Midbrain (tissue), 1 donor: ENCODE measurements around the gene FMN1.

Experiments used
- DNase-seq: peaks from one replicate; lab custom pipeline; 2025; lab: John Stamatoyannopoulos, UW

The FMN1 gene, protein sequence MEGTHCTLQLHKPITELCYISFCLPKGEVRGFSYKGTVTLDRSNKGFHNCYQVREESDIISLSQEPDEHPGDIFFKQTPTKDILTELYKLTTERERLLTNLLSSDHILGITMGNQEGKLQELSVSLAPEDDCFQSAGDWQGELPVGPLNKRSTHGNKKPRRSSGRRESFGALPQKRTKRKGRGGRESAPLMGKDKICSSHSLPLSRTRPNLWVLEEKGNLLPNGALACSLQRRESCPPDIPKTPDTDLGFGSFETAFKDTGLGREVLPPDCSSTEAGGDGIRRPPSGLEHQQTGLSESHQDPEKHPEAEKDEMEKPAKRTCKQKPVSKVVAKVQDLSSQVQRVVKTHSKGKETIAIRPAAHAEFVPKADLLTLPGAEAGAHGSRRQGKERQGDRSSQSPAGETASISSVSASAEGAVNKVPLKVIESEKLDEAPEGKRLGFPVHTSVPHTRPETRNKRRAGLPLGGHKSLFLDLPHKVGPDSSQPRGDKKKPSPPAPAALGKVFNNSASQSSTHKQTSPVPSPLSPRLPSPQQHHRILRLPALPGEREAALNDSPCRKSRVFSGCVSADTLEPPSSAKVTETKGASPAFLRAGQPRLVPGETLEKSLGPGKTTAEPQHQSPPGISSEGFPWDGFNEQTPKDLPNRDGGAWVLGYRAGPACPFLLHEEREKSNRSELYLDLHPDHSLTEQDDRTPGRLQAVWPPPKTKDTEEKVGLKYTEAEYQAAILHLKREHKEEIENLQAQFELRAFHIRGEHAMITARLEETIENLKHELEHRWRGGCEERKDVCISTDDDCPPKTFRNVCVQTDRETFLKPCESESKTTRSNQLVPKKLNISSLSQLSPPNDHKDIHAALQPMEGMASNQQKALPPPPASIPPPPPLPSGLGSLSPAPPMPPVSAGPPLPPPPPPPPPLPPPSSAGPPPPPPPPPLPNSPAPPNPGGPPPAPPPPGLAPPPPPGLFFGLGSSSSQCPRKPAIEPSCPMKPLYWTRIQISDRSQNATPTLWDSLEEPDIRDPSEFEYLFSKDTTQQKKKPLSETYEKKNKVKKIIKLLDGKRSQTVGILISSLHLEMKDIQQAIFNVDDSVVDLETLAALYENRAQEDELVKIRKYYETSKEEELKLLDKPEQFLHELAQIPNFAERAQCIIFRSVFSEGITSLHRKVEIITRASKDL (N-terminal part only)

DNA sequence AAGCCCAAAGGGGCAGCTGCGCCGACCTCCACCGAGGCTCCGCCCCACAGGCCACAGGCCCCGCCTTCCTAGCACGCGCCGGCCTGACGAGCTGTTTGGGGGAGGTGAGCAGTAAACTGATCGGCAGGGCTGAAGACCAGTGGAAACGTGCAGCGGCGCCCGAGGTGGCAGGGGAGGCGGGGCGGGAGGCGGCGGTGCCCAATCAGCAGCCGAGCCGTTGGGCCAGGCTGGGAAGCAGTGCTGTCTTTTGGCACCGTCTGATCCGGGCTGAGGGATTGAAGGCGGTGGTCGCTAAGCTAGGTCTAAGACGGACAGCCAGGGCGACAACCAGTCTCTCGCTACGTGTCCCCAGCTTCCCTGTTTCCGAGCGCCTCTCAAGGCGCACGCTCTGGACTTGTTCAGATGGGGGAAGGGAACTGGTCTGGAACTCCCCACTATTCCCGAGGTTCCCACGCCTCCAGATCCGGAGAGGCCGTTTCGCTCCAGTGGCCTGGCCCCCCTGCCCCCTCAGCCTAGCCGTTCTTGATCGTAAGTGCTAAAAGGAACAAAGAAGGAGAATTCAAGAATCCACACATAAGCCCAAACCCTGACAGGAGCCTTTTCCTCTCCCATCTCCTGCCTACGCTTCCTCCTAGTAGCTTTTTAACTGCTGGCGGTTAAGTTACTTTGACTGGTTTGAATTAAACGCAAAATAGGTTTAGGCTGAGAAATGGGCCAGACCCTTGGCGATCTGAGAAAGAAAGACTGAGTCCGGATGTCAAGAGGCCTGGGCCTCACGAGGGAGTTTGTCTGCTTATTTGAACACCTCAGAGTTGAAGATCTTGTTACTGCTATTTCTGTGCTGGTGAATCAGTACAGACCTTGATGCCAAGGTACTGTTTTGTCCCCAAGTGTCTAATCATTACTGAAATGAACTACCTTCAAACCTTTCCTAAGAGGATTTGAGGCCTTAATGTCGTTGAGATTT, at the start of gene FMN1:
Gene FMN1, minus strand, starts transcription at position 11 of the 967 bp plus-strand sequence. CDS start 39,800 bp downstream, outside the sequence.
- DNase-seq, result peak; percentile 96

DNA sequence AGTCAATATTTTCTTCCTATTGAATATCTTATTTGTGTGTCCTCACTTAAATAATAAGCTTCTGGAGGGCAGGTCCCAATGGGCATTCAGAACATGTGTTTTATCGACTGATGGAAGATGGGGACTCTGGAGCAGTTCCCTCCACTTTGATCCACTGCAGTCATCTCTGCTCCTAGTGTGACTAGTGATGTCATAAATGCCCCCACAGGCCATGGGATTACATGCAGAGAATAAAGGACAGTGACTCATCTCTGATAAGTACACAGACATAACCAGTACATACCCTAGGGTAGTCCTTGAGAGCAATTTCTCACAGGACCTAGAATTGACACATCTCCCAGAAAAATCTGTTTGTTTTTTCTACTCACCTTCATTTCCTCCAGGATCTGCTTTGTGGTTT, 49.4 kb upstream of the FMN1 start:
- DNase-seq, result no peak

DNA sequence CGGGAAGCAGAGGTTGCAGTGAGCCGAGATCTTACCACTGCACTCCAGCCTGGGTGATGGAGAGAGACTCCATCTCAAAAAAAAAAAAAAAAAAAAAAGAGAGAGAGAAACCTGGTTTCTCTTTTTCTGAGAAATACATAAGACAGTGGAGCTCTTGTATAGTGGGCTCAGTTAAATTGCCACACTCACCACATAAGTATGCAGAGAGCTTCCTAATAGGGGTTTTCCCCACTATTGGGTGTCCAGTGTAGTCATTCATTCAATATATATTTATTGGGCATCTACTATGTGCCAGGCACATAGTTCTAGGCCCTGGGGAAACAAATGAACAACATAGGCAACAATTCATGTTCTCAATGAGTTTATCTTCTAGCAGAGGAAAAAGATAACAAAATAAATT, 48.9 kb upstream of the FMN1 start:
- DNase-seq, result no peak

DNA sequence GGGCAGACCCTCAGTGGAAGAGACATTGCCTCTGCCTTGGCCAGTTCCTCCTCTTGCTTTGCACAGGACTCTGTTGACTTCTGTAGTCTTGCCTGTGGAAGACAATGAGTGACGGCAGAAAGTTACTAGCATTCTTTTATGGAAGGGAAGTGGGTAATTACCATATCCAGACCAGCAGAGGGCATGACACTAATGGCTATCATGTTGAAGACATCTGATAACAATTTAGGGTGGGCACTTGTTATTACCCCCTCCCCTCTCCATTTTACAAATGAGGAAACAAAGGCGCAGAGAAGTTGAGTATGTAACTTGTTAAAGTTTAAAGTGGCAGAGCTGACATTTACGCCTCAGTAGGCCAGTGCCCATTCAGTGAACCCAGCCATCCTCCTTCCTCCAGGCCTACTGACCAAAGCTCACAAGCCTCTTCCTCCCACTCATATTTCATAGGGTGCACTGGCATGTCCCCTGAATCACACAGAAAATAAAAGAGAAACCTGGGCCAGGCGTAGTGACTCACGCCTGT, 48.2 kb upstream of the FMN1 start:
- no peak for DNase-seq

DNA sequence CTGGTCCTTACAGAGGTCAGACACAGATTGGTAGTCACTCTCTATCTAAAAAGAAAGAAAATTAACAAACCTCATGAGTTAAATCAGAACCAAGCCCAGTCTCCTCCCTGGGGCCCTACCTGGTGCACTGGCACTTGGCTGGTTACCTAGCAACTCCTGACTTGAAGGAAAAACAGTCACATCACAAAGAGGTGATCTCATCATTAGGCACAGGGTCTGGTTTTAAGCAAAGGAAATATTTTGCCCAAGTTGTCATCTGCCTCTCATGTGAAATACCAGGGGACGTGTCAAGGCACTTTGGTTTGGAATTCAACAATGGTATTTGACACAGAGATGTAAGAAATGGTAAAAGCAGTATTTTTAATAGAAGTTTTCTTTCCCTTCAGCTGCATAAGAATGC, 47.7 kb upstream of the FMN1 start:
- DNase-seq, result no peak

DNA sequence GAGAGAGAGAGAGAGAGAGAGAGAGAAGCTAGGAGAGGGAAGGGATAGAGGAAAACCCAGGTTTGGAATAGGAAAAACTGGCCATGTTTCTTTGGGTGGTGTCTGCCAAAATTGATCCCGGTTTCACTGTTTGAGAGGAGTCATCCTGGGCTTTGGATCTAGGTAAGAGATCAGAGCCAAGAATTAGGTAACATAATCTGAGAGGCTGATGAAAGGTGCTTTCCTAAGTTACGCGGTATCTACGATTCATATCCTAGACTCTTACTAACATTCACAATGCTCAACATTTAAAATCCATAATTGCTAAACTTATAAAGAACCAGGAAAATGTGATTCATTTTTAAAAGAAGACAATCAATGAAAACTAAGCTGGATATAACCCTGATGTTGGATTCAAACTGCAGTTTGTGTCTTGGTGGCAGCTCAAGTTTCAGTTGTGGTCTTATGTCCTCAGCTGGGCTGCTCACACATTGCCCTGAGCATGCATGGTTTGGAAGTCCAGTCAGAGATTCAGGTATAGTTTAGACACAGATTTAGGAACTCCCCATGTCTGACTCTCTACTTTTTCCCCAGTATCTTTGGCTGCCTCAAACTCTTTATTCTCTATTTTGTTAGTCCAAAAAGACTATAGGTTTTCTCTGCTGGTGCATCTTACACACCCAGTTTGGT, 42.5 kb upstream of the FMN1 start:
- no peak for DNase-seq

DNA sequence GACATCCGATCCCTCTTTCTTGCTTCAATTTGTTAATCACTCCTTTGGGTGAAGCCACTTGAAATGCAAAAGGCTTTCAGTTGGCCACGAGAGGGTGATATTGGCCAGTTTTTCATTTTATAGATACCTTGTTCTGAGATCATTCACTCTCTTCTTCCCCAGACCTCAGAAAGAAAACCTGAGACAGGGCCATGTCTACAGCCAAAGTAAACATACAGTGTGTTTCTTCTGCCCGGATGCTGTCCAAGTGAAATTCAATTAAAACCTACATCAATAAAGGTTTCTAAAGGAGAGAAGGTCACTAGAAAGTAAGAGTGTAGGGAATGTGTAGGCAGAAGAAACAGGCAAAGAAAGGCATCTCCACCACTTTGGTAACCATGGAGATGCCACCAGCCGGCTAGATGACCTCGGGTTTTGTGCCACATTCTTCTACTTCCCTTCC, 39.5 kb upstream of the FMN1 start:
- DNase-seq, result peak; percentile 45

DNA sequence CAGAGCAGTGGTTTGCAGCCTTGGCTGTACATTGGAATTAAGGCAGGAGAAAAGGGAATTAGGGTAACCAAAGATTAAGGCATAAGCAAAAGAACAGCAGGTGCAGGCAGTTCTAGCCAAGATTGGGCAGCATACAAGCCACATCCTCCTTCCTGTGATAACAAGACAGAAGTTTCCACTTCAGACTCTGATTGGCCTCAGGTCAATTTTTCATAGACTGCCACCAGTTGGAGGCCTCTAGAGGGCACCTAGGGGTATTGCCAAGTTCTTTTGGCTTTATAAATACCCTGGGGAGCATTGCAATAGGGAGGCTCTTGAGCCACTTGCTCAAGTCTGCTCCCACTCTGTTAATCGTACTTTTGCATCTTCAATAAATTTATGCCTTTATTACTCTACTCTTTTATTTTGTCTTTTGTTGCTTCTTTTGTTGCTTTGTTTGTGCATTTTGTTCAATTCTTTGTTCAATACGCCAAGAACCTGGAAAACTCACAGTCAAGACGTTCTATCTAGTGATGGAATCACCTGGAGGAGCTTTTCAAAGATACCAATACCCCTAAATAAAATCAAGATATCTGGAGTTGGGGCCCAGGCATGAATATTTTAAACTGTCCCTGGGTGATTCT, 32.2 kb upstream of the FMN1 start:
- no peak for DNase-seq

DNA sequence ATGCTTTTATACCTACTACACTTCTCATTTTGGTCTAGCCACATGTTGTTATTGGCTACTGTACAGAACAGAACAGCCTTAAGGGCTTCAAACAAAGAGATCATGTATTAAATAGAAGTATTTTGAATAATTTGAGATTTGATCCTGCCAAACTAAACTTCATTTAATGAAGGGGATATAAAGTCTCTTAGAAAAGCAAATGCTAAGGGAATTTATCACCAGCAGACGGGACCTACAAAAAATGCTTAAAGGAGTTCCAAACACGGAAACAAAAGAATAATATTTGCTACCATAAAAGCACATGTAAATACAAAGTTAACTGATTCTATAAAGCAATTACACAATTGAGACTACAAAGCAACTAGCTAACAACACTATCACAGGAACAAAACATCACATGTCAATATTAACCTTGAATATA, 23.6 kb upstream of the FMN1 start:
- no peak for DNase-seq

DNA sequence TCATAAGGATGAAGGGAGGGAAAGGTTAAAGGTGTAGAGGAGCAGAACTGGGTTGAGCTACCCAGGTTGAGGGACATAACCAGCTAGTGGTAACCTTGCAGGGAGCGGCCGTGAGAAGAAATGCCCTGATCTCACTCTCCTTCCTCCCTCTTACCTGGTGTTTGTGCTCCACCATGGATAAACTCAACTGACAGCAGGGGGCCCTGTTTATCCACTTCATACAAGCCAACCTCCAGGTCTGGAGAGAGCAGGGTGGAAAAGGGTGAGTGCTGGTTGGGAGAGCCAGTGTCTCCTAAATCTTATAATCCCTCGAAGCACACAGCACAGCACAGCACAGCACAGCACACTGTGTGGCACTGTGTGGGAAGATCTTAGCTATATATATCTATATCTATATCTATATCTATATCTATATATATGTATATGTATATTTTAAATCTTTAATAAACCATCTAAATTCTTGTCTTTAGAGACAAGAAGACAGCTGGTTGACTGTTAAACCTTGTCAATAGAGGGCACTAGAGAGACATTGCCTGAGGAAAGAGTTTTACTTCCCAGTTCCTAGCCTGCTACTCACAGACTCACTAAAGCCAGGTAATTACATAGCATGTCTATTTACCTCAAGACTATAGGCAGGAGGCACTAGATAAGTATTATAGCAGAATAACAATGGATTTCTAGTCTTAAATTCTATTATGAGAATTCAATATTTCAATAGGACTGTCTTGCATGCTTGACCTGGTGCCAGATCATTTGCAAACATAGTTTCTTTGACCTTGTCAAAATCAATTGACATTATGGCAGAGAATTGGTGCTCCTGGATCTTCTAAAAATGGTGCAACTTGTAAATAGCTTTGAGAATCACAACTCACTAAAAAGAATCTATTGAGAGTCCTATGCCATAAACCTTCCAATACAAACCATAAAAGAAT, 21.7 kb upstream of the FMN1 start:
- no peak for DNase-seq

DNA sequence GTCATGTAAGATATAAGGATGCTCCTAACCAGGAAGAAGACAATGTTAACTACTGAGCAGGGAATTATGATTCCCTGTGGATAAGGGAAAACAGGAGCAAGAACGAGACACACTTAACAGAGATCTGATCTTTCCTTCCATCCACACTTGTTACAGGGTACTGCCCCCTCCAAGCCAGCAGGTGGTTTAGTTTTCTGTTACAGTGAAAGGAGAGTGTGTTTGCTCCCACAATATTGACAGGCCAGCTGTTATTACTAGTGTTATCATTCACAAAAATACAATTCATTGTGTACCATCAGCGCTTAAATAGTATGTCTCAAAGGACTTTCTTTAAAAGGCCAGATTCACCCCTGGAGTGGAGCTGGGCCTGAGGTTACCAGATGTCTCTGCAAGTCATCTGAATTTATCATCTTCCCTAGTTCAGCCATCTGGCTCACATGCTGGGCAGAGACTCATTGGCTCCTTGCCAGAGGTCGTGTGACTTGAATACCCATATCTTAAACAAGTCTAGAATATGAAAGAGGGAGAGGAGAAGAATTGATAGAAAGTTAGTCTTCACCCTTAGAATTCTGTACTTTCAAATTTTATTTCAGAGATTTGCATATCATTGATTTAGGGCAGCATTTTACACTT, 16.8 kb upstream of the FMN1 start:
- DNase-seq, result no peak

DNA sequence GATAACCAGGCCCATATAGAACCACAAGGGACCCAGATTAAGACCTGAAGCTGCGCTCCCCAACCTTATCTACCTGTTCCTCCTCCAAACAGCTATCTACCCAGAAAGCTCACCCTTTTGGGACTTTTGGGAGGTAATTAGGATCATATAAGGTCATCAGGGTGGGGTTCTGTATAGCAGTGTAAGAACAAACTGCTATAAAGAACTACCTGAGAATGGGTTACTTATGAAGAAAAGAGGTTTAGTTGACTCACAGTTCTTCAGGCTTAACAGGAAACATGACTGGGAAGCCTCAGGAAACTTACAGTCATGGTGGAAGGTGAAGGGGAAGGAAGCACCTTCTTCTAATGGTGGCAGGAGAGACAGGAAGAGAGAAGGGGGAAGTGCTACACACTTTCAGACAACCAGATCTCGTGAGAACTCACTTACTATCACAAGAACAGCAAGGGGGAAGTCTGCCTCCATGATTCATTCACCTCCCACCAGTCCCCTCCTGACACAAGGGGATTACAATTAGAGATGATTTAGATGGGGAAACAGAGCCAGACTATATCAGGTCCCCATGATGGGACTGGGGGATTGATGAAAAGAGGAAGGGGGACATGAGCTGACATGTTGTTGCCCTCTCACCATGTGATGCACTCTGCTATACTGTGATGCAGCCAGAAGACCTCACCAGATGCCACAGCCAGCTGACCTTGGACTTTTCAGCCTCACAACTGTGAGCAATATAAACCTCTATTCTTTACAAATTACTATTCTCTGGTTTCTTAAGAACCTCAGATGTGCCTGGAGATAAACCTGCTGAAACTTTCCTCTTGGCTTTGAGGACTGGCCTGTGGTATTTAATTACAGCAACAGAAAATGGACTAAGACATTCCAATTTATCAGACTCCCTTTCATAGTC, 15.3 kb upstream of the FMN1 start:
- DNase-seq, result no peak

DNA sequence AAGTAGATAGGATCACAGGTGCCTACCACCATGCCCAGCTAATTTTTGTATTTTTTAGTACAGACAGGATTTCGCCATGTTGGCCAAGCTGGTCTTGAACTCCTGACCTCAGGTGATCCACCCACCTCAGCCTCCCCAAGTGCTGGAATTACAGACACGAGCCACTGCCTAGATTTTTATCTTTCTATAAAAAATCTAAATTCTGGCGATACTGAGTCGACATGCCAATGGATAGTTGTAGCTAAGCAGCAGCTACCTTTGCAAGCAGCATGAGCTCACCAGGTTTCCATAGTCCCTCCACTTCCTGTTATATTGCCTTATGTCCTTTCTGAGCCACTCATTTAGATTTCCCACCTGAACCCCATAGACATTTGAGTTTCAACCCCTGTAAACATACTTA, 13.1 kb upstream of the FMN1 start:
- no peak for DNase-seq

DNA sequence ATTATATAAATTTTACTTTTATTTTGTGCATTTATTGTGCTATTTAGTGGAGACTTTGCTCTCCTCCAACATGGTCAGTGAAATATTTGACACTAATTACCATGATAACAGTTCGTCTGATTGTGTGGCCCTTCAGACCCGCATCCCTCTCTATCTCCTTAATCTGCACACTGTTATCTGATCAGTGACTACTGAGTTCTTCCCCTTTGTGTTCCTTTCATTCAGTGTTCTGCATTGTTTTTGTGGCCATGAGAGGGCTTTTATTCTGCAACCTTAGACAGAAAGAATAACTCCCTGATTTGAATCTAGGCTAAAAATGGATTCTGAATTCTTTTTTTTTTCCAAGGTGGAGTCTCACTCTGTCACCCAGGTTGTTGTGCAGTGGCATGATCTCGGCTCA, 11.9 kb upstream of the FMN1 start:
- DNase-seq, result no peak

DNA sequence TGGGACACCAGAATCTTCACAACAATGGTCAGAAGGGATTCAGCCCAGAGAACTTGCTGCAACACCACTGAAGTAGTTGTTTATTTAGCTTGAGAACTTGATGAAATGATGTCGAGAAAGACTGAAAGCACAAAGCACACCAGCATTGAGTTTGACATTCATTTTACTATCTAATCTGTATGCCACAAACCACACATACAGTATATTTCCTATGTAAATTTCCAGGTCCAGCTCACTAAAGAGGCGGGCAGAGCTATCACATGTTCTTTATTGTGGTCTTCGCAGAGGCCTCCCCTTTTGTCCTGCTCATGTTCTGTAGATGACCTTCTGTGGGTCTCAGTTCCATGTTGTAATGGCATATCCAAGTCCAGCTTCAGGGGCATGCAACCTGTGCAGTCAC, 10.4 kb upstream of the FMN1 start:
- no peak for DNase-seq

DNA sequence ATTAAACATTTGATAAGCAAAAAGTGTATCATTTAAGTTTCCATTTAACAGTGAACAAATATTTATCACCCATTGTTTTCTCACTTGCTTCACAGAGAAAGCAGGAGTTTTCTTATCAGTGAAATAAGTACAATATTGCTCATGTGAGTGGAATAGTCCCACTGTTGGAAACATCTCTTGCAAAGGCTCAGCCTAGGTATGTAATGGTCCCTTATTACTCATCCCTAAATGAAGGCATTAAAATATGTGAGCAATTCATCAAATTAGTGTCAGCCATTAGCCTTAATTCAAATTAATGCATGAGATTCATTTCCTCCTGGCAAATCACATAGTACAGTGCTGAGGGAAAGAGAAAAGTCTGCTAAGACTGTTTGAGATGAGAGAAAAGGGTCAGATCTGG, 9.6 kb upstream of the FMN1 start:
- DNase-seq, result no peak

DNA sequence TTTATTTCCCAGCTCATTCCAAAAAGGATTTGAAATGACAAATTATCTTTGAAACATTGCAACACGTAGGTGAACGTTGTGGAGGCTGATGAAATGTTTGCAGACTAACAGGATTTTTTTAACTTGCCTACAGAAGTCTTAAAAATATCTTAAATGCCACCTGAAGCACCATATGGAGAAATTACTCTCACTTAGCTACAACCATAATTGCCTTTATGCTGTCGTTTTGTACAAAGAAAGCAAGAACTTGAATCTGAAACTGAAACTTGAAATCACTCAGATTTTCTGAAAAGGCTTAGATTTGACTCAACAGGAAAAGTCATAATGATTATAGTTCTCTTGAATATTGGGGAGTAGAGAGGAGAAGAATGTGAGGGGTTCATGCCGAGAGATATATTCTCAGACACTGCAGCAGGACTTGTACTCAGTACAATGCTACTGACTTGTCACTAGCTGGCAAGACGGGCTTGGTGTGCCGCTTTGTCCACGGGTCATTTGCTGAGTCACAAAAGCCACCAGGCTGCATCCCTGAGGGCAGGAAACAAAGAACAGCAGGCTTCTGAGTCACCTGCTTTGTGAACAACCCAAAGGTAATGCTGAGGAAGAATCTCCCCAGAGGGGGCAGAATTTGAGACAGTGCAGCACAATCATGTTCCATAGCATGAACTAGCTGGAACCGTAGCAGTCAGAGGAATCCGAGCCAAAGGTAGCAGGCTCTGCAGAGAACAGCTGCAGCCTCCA, 7.1 kb upstream of the FMN1 start:
- no peak for DNase-seq
